DND-41 (cell line): ENCODE measurements around the gene MEA1.

Source experiments
- ATAC-seq: fragments of 200-7000 bp; cut with Tn5 transposase; 3 replicates; pipeline ENCODE4 v1.9.1; 2021; ENCODE audit warnings: low read depth; ENCODE audit not compliant: insufficient read depth
- DNase-seq: peaks from one replicate; pipeline ENCODE4 v3.0.0-alpha.2; 2020
- H2AFZ ChIP-seq: 2 replicates; pipeline ENCODE4 v1.6.0; 2012; ENCODE audit warnings: low read depth, low read length
- H3K27ac ChIP-seq: 2 replicates; pipeline ENCODE4 v1.5.1; 2012; ENCODE audit warnings: low read length, inconsistent platforms
- H3K27me3 ChIP-seq: fragments of 200-600 bp; sonication (generic); 2 replicates; pipeline ENCODE4 v1.6.0; 2012; ENCODE audit warnings: low read length, mild to moderate bottlenecking, inconsistent platforms; ENCODE audit not compliant: insufficient read depth, poor library complexity
- H3K36me3 ChIP-seq: 2 replicates; pipeline ENCODE4 v1.5.1; 2012; ENCODE audit warnings: low read length, inconsistent platforms; ENCODE audit not compliant: insufficient read depth
- H3K4me1 ChIP-seq: 2 replicates; pipeline ENCODE4 v1.5.1; 2012; ENCODE audit warnings: mild to moderate bottlenecking, low read length; ENCODE audit not compliant: insufficient read depth
- H3K4me2 ChIP-seq: 2 replicates; pipeline ENCODE4 v1.6.0; 2012; ENCODE audit warnings: mild to moderate bottlenecking, moderate library complexity, low read length, inconsistent platforms; ENCODE audit not compliant: insufficient read depth
- H3K4me3 ChIP-seq, 2 experiments: fragments of 200-600 bp in 1 of 2; shearing (Covaris generic) in 1 of 2; 2 replicates each; pipeline ENCODE4 v1.5.1; 2012 to 2016; ENCODE audit warnings: inconsistent platforms in 2 of 2, low read length in 2 of 2, mild to moderate bottlenecking in 2 of 2, low read depth in 1 of 2, moderate library complexity in 1 of 2
- H3K79me2 ChIP-seq: 2 replicates; pipeline ENCODE4 v1.6.0; 2012; ENCODE audit warnings: low read length, inconsistent platforms; ENCODE audit not compliant: insufficient read depth
- H3K9ac ChIP-seq: 2 replicates; pipeline ENCODE4 v1.6.0; 2012; ENCODE audit warnings: low read depth, mild to moderate bottlenecking, inconsistent platforms, low read length, moderate library complexity
- H3K9me3 ChIP-seq: 2 replicates; pipeline ENCODE4 v1.5.1; 2012; ENCODE audit warnings: low read length, moderate library complexity, mild to moderate bottlenecking, inconsistent platforms; ENCODE audit not compliant: insufficient read depth, severe bottlenecking
- H4K20me1 ChIP-seq: 2 replicates; pipeline ENCODE4 v1.6.0; 2012; ENCODE audit warnings: low read length; ENCODE audit not compliant: insufficient read depth
- CTCF ChIP-seq: IDR thresholded peaks from 2 replicates; pipeline ENCODE4 v1.5.1; 2012; ENCODE audit warnings: borderline replicate concordance, low read length, moderate library complexity, mild to moderate bottlenecking; ENCODE audit not compliant: poor library complexity, severe bottlenecking; ENCODE audit errors: extremely low read depth
- EZH2 ChIP-seq: IDR thresholded peaks from 3 replicates; pipeline ENCODE4 v1.6.1; 2012; ENCODE audit warnings: borderline replicate concordance, low read depth, mild to moderate bottlenecking, moderate library complexity, low read length, inconsistent platforms; ENCODE audit not compliant: severe bottlenecking

The MEA1 gene

GRCh38 chr6:42968126-42968701, 45.5 kb downstream of the MEA1 start:
- H3K4me2 ChIP-seq, result no peak overlapping the region
- H2AFZ ChIP-seq, result no peak overlapping the region
- DNase-seq, result no peak
- H3K9ac ChIP-seq, result no peak overlapping the region
- no peak for TF ChIP-seq CTCF
- TF ChIP-seq EZH2, result no peak
- no peaks in the 10 kb centered on the region for H3K27me3 ChIP-seq
- no peaks in the 10 kb centered on the region for H3K4me1 ChIP-seq
- peaks cover 55% of the 10 kb centered on the region for H3K36me3 ChIP-seq
- no peaks in the 10 kb centered on the region for H3K79me2 ChIP-seq
- ATAC-seq, result no peak
- H3K4me3 ChIP-seq, result no peak overlapping the region
- H3K9me3 ChIP-seq, result no peaks in the 10 kb centered on the region
- 0 out of 2 replicates have a peak, but pooled peaks cover 2% of the 10 kb centered on the region for H4K20me1 ChIP-seq
- H3K27ac ChIP-seq, result no peak overlapping the region

DNA sequence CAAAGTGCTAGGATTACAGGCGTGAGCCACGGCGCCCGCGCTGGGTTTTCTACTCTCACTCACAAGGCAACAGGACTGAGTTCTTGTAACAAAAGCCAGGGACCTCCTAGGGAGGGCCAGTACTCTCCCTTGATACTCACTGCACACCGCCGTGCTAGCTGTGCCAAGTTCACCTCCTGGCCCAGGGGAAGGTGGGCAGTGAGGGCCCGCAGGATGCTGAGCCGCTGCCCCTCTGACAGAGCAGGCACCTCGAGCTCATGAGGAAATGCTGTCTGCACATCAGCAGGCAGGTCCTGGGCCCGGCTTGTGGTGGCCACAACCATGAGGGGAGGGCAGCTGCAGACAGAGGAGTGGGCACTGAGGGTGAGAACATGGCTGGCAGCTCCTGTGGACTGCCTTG, 46.5 kb downstream of the MEA1 start:
- no peaks in the 10 kb centered on the region for H3K27me3 ChIP-seq
- H3K4me3 ChIP-seq, result no peak overlapping the region
- TF ChIP-seq EZH2 (no peak), CTCF (no peak)
- no peak overlapping the region for H3K9ac ChIP-seq
- H3K79me2 ChIP-seq, result no peaks in the 10 kb centered on the region
- no peak overlapping the region for H2AFZ ChIP-seq
- ATAC-seq (no peak), DNase-seq (no peak)
- H4K20me1 ChIP-seq, result 0 out of 2 replicates have a peak, but pooled peaks cover 2% of the 10 kb centered on the region
- no peaks in the 10 kb centered on the region for H3K9me3 ChIP-seq
- H3K36me3 ChIP-seq, result peaks cover 55% of the 10 kb centered on the region
- no peaks in the 10 kb centered on the region for H3K4me1 ChIP-seq
- H3K4me2 ChIP-seq, result no peak overlapping the region
- H3K27ac ChIP-seq, result no peak overlapping the region

DNA sequence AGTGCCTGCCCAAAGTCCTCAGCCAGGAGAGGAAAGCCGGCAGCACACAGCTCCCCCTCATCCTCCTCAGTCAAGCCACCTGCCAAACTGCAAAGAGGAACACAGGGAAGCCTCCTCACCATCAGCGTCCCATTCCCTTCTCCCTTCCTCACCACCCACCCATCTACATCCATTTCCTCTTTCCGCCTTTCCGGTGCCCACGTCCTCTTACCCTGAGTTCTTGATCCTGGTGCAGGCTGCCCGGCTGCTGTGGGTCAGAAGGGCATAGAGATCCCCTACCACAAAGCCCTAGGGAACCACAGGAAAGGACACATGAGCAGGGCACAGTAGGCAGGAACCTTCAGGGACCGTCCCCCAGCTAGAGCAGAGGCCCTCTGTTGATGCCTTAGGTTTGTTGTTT, 47.2 kb downstream of the MEA1 start:
- no peak overlapping the region for H3K4me3 ChIP-seq
- H3K79me2 ChIP-seq, result no peaks in the 10 kb centered on the region
- ATAC-seq (no peak), DNase-seq (no peak)
- no peak overlapping the region for H2AFZ ChIP-seq
- H3K4me1 ChIP-seq, result no peaks in the 10 kb centered on the region
- H4K20me1 ChIP-seq, result no peaks in the 10 kb centered on the region
- H3K36me3 ChIP-seq, result peaks cover 54% of the 10 kb centered on the region
- H3K27ac ChIP-seq, result no peak overlapping the region
- no peaks in the 10 kb centered on the region for H3K27me3 ChIP-seq
- no peak for TF ChIP-seq EZH2
- no peak for TF ChIP-seq CTCF
- H3K9me3 ChIP-seq, result no peaks in the 10 kb centered on the region
- no peak overlapping the region for H3K9ac ChIP-seq
- no peak overlapping the region for H3K4me2 ChIP-seq

DNA sequence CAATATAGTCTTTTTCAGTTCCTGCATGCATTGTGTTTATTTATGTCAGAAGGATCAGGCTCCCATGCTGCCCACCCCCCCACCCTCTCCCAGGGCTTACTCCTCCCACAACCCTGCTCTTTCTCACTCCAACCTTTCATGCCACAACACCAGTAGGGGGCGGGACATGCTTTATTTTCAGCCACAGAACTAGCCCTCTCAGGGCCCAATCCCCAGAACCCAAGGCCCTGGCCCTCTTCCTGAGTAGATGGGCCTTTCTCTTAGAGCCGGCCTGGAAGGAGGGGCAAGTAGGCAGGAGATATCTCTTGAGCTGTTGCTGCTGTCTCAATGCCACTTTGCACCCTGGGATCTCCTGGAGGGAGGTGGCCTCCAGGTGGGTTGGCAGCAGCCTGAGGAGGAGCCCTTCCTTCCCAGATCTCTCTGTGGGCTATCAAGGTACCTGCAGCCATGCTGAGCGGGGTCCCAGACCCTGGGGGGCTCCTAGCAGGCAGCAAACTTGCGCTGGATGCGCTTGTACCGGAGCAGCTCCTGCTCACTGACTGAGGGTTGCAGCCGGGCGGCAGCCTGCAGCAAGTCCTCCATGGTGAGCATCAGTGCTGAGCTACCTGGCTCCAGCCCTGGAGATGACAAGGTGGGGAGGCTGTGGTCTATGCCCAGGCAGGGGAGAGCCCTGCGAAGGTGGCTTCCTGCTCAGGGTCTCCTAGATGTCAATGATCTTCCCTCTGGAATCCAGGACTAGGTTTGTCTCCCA, 49.7 kb downstream of the MEA1 start:
- DNase-seq (peak; percentile 58), ATAC-seq (peak; percentile 80)
- Histone ChIP-seq H3K9me3 (no peaks in the 10 kb centered on the region), H3K27ac (no peak overlapping the region), H3K79me2 (no peaks in the 10 kb centered on the region), H3K4me1 (no peaks in the 10 kb centered on the region), H2AFZ (no peak overlapping the region), H3K9ac (no peak overlapping the region), H3K4me2 (no peak overlapping the region), H3K36me3 (peaks cover 46% of the 10 kb centered on the region), H4K20me1 (no peaks in the 10 kb centered on the region), H3K4me3 (no peak overlapping the region), H3K27me3 (no peaks in the 10 kb centered on the region)
- TF ChIP-seq EZH2 (no peak), CTCF (peak; percentile 57)
